HG03558 (cell line): ENCODE measurements around the gene NPHP4.

Source experiments
- ATAC-seq: cut with Tn5 transposase; IDR thresholded peaks from one replicate; pipeline ENCODE4 v1.9.1; 2021; ENCODE audit warnings: moderate number of reproducible peaks; ENCODE audit not compliant: unreplicated experiment; ENCODE audit errors: extremely low read depth

The NPHP4 gene

DNA sequence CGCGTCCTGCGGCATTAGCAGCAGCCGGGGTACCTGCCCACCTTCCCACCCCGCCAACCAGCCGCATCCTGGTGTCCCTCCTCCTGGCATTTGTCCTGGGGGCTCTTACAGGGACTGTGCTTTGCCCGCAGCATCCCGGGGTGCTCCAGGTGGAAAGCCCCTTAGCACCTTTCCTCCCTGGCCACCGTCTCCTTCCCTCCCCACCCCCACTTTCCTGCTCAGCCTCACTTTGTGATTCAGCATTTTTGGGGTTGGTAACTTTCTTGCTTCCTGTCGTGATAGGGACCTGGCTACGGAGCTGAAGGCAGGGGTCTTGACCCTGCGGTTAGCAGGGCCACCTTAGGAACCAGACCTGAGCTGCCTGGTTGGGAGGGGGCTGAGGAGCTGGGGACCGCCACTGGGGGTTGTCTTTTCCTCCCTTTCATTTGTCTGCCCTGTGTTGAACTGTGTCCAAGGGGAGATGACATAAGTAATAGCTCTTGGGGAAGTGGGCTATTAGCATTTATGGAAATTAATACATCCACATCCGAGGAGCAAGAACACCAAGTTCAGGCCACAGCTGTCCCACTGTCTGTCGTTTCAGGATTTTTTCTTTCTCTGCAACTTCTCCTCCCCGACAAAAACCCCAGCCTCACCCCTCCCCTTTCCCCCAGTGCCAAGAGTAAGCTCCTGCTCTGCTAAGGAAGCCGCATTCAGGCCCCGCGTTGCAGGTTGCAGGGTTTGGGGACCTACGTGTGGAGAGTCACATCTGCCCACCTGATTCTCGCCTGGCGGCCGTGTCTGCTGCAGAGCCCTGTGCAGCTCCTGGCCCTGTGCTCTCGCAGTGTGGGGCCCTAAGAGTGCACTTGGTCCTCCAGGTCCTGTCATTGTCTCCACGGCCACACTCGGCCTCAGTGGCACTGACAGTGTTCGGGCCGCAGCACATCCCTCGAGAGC is 1.6 kb upstream of the NPHP4 start:
- ATAC-seq: no peak

DNA sequence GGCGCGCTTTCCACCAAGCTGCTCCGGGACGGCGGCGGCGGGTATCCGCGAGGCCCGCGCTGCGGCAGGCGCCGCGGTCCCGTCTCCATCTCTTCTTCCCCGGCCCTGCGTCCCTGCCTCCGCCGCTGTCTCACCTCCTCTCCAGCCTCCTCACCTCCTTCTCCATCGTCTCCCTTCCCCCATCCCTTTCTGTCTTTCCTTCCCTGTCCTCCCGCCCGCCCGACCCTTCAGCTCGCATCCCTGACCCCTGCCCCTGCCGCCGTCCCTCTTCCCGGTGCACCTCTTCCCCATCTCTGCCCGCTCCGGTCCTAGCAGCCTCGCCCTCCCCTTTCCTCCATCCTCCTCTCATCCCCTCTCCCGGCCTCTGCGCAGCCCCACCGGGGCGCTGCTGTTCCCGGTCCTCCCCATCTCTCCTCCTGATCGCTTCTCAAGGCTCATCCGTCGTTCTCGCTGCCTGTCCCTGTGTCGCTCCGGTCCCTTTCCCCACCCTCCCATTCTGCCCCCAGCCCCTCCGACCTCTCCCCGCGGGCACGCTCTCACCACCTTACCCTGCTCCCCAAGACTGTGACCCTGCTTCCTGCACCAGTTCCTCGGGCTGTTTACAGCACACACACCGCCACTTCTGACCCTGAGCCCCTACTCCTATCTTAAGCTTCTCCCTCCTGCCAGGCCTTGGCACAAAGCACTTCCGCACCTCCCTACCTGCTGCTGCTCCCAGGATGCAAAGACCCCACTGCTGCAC is 760 bp upstream of the NPHP4 start:
- ATAC-seq: no peak

DNA sequence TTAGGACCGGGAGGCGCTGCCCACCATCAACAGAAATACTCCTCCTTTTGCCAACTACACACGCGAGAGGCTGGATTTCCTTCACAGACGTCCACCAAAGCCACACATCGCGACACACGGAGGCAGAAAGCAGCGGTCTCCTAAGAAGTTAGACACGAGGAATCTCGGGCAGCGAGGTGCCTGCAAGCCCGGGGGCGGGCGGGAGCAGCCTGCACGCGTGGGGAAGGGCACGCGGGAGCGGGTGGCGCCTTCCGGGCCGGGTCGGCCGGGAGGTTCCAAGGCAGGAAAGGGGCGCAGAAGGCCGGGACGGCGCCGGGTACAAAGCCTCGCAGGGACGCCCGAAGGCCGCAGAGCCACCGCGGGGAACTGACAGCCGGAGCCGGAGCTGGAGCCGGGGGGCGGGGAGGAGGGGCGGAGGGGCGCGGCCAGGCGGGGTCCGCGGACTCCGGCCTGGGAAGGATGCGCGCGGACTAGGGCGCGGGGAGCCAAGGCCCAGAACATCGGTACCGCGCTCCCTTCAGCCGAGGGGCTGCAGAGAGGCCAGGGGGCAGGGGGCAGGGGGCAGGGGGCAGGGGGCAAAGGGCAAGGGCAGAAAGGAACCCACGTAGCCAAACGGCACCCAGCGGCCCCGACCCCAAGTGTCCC is 722 bp downstream of the NPHP4 start:
- ATAC-seq: no peak

DNA sequence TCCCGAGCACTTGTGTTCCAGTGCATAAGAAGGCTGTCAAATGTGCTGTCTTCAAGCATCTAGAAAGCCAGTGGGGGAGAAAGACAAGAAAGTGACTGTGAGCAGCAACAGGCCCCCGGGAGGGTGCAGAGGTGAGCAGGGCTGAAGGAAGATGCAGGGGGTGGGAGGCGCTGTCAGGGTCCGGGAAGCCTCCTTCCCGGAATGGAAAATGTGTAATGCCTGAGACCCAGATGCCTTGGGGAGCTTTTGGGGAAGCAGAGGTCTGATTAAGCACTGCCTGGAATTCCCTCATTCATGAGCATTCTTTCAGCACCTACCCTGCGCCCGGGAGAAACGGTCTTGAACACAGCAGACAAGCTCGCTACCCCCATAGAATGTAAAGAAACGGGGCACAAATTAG is 1.3 kb downstream of the NPHP4 start:
- no peak for ATAC-seq

DNA sequence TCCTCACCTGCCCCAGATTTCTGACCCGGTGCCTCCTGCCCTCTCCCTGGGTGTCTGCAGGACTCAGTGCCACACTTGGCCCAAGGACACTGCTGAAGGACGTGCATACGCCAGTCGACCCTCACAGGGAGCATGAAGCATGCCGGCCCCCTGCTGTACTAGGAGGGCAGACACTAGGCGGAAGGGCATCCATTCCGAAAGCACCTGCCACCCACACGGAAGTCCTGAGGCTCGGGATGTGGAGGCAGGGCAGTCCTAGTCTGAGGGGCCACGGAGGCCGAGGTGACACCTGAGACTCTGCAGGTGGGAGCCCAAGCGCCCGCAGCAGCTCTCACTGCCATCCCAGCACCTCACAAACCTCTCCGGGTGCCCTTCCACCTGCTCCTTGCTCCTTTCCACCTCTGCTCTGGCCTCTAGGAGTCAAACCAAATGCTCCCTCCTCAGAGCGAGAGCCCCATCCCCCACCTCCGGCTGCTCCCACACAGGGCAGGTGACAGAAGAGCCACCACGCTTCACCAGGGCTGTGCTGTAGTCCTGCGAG is 2.4 kb downstream of the NPHP4 start:
- no peak for ATAC-seq

DNA sequence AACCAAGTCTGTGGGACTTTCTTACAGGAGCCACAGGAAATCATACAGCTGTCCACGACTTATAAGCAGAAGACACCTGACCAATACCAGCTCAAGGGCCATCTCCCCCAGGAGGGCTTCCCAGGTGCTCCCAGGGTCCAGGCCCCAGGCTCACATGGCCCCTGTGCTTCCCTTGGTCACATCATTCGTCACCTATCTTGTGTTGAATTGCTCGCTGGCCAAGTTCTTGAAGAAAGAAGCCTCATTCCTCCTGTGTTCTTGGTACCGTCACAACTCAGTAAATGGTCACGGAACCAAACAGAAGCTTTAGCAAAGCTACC is 3.0 kb downstream of the NPHP4 start:
- no peak for ATAC-seq

DNA sequence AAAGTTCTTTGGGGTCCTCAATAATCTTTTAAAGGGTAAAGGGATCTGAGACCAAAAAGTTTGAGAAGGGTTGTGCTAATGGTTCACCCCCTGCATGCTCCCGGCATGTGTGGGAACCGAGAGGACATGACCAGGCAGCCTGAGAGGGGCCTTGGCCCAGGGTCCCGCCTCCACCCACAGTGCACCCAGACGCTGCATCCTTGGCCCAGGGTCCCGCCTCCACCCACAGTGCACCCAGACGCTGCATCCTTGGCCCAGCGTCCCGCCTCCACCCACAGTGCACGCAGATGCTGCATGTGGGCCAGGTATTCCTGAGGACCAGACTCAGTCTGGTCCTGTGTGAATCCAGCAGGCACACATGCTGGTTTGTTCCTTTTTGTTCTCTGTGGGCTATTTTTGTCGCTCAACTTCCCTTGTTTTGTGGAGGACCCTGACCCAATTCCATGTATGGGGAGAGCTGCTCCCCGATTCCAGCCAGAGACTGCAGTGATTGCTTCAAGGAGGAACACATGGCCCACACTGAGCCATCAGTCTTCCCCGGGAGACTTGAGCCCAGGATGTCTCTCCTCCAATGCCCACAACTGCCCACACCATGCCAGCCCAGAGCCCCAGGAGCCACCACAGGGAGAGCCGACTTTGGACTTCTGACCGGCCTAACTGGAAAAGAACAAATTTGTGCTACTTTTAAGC is 3.5 kb downstream of the NPHP4 start:
- no peak for ATAC-seq

DNA sequence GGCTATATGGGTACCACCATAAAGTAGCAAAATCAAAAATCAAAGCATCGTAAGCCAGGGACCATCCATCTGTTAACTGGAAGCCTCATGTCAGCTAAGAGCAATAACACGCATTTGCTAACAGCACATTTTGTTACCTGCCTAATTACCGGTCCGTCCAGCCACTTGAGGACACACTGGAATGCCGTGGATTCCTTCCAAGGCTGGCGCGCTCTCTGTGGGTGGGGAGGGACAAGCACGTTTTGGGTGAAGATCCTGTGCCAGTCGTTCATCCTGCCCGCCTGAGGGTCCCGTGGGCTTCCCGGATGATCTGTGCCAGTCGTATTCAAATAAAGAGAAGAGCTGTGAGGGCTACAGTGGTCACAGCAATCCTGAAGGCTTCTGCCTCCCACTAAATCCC is 6.2 kb downstream of the NPHP4 start:
- ATAC-seq: no peak

DNA sequence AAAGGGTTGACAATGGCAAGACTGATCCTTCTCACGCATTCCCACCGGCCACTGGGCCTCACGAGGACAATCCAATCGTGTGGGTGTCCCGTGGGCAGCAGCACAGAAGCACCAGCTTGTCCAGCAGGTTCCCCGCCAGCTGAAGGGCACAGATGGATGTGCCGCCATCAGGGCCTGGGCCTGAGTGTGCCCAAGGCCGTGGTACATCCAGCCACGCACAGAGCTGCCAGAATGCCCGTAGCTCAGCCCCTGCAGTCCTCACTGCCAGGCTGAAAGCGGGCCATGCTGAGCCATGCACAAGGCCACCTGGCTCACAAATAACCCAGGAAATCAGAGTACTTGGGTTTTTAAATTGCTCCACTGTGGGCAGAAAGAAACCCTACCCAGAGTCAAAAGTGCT is 7.0 kb downstream of the NPHP4 start:
- no peak for ATAC-seq

DNA sequence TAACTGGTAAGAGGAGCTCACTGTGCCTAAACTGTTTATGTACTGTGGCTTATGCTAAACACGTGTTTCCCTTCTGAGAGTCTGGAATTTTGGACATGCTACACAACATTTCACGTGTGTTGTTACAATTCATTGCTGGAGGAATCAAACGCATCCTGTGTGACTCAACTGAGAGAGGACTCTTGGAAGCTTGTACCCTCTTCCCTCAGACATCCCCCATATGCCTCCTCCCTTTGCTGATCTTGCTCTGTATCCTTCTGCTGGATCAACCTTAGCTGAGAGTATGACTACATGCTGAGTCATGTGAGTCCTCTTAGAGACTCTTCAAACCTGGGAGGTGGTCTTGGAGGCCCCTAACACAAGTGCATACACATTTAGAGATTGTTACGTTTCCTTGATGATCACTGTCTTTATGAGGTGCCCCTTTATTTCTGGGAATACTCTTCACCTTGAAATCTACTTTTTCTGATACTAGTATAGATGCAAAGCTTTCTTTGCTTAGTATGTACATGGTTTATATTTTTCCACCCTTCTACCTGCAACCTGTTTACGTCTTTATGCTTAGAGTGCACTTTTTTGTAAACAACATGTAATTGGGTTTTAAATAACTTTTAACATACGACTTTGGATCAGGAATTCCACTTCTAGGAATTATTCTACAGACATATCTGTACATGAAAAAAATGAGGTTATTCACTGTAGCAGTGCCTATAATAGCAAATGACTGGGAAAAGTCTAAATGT is 8.7 kb downstream of the NPHP4 start:
- no peak for ATAC-seq

DNA sequence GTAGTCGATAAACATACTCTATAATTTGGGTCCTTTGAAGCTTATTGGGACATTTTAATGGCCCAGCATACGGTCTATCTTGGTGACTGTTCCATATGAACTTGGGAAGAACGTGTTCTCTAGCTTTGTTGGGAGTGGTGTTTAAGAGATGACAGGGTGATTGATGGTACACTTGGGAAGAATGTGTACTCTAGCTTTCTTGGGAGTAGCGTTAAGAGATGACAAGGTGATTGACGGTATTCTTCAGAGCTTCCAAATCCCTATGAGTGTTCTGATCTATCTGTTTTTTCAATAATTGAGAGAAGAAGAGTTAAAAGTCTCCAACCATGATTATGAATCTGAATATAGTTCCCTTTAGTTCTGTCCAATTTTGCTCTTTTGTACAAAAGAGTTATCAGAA is 9.4 kb downstream of the NPHP4 start:
- ATAC-seq: no peak

DNA sequence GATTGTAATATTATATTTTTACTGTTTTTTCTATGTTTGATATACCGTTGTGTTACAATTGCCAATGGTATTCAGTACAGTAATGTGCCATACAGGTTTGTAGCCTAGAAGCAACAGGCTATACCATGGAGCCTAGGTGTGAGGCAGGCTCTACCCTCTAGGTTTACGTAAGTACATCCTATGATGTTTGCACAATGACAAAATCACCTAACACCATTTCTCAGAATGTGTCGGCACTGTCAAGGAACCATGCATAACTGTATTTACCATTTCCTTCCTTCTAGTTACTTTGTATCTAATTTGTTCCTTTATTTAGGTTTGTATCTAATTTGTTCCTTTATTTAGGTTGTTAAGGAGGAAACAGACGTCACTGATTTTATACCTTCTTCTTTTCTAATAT is 9.9 kb downstream of the NPHP4 start:
- ATAC-seq: no peak

DNA sequence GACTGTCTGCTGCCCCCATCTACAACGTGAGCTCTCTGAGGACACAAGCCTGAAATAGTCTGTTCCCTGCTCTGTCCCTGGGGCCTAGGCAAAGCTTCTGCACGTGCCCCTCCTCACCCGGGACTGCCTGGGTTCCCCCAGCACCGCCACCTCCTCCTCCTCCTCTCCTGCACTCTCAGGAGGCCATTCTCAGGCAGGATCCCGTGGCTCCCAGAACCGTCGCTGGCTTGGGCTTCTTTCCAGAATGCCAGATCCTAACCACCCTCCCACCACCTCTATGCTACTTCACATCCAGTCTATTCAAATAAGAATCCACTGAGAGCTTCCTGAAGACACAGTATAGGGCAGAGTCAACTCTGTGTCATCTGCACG is 11.2 kb downstream of the NPHP4 start:
- ATAC-seq: no peak

DNA sequence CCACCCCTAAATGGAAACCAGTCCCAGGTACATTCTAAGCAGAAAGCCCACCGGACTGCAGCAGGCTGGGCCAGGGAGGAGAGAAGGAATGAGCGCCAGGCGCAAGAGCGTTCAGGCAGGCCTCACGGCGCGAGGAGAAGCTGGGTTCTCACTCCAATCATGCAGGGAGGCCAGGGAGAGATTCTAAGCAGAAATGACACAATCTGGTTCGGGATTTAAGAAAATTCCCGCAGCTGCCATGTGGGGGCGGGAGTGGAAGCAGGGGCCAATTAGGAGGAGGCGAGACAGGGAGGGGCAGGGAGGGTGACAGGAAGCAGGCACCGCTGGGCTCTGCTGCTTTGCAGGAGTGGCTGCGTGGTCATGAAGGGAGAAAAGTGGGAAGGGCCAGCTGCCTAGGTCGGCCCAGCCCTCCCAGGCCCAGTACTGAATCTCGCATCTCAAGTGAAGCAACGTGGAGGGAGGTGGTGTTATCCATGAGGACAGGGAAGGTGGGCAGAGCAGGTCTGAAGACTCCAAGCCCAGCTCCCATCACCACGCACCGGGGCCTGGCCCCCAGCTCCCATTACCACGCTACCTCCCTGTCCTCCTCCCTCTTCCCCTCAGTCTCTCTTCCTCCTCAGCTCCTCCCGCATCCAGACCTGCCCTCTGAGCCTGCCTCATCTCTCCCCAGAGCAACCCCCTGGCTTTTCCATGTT is 11.8 kb downstream of the NPHP4 start:
- no peak for ATAC-seq

DNA sequence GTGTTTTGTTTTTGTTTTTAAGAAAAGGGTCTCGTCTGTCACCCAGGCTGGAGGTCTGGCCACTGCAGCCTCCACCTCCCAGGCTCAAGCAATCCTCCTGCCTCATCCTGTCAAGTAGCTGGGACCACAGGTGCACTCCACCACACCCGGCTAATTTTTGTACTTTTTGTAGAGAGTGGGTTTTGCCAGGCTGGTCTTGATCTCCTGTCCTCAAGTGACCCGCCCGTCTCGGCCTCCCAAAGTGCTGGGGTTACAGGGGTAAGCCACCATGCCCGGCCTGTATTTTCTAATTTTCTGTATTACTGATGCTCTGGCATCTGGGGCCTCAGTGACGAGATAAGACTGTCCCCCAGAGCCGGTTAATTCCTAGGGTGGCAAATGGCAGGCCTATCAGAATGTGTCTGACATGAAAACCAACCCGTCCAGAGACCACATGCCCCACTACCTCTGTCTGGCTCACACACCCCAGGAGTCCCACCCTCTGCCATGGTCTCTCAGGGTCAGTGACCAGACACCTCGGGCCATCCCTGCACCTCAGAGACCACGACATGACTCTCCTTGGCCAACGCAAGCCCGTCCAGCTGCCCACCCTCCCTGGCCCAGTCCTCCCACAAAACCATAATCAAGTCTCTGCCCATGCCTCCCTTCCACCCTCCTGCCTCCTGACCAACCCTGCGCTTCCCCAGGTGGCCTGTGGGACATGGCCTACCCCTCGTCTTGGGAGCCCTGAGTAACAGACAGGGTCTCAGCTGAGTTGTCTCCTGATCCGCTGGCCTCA is 12.5 kb downstream of the NPHP4 start:
- no peak for ATAC-seq

DNA sequence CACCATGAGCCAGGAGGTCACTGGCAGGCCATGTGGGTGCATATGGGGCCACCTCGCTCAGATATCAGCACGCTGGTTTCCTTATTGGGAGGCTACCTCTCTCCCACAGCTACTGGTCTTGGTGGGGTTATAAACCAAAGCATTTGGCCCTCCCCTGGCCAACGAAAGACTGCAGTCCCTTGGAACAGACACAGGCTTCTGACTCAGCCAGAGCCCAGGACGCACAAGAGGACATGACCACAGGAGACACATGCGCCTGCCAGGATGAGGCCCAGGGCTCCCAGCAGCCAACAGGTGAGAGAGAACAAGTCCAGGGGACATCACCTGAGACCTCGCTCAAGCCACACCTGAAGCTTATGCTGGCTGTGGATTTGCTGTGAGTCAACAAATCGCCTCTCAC is 13.8 kb downstream of the NPHP4 start:
- ATAC-seq: no peak

DNA sequence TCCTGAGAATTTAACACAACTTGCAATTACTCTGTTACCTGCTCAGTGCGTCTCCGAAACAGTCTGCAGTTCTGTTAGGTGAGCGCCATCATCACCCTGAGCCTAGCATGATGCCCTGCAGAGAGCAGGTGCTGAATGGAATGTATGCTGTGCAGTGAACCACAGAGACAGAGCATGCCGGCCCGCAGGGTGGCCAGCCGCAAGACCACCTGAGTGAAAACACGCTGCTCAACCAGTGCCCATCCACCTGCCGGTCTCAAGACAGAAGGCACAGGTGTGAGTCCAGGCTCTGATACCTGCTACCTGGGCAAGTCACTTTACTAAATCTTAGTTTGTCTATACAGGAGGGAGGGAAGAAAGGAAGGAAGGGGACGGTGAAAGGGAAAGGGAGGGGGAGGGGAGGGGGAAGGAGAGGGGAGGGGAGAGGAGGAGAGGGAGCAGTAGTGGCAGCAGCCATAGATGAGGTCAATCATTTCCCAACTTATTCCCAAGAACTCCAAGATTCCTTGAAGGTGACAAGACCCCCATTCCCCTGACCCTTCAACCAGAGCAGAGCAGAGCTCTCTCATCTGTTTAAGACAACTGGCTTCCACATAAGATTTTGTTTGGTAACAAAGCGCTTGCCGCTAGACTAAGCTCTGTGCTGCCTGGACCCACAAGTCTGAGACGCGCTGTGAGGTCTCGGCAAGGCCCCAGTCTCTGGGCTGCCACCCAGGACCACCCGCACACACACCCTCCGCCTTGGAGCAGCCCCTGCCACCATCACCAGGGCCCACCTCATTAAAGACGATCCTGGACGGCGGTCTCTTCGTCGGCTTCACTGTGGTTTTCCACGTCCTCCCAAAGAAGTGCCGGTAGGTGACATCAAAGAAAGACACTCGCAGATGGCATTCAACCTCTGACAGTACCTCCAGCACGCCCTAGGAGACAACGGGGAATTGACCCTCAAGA is 14.5 kb downstream of the NPHP4 start:
- no peak for ATAC-seq
